SK-N-SH (cell line): ENCODE measurements around the gene SESN1. TPM values are rescaled to one million over a fixed set of nuclear protein-coding genes. Genes with fewer than 3 reads are reported as not detected.

Experiments used
- CTCF ChIA-PET: fragments of 300-600, 350-600 bp; formaldehyde crosslinking; extraction: SDS; loops from one replicate; lab custom pipeline; 2021; lab: Yijun Ruan, JAX
- POLR2A ChIA-PET: fragments of 350-600 bp; sonication (Branson Sonifier 250); formaldehyde crosslinking; extraction: SDS; loops from one replicate; lab custom pipeline; 2020; ENCODE audit warnings: antibody characterized with exemption, inconsistent platforms; lab: Yijun Ruan, JAX
- DNase-seq: peaks from one replicate; pipeline ENCODE4 v3.0.0; 2012
- H2AFZ ChIP-seq: fragments of 200-600 bp; sonication (generic); 2 replicates; pipeline ENCODE4 v1.8.1; 2016; ENCODE audit warnings: antibody characterized with exemption, mild to moderate bottlenecking, low read depth
- H3F3A ChIP-seq: fragments of 200-600 bp; sonication (generic); replicated peaks from 2 replicates; pipeline ENCODE3; 2016; ENCODE audit warnings: antibody characterized with exemption, mild to moderate bottlenecking; ENCODE audit not compliant: insufficient read depth
- H3K27ac ChIP-seq, 2 experiments: fragments of 200-500 bp in 1 of 2; fragments of 200-600 bp in 1 of 2; sonication (Bioruptor generic) in 1 of 2; sonication (generic), shearing (Covaris generic) in 1 of 2; 2 replicates each; pipeline versions ENCODE4 v1.5.1 to v1.6.1; 2014 to 2016; ENCODE audit warnings: low read depth in 2 of 2, inconsistent platforms in 1 of 2, low read length in 1 of 2, mild to moderate bottlenecking in 1 of 2, mixed read lengths in 1 of 2
- H3K27me3 ChIP-seq: fragments of 200-600 bp; sonication (generic), shearing (Covaris generic); 2 replicates; pipeline ENCODE4 v1.6.1; 2016; ENCODE audit warnings: mixed run types; ENCODE audit not compliant: insufficient read depth
- H3K36me3 ChIP-seq, 2 experiments: fragments of 200-500 bp in 1 of 2; fragments of 200-600 bp in 1 of 2; sonication (Bioruptor generic) in 1 of 2; sonication (generic) in 1 of 2; replicated peaks in 1 of 2; 2 replicates each; pipeline versions ENCODE3 to v1.5.1; 2014 to 2016; ENCODE audit warnings: low read length in 1 of 2, mild to moderate bottlenecking in 1 of 2; ENCODE audit not compliant: insufficient read depth in 2 of 2, control insufficient read depth in 1 of 2
- H3K4me1 ChIP-seq, 2 experiments: fragments of 200-500 bp in 1 of 2; fragments of 200-600 bp in 1 of 2; sonication (Bioruptor generic) in 1 of 2; sonication (generic), shearing (Covaris generic) in 1 of 2; 2 replicates each; pipeline versions ENCODE4 v1.5.1 to v1.6.1; 2014 to 2016; ENCODE audit warnings: low read depth in 1 of 2, low read length in 1 of 2, mixed run types in 1 of 2; ENCODE audit not compliant: insufficient read depth in 2 of 2, control insufficient read depth in 1 of 2
- H3K4me2 ChIP-seq: fragments of 200-600 bp; sonication (generic), shearing (Covaris generic); 2 replicates; pipeline ENCODE4 v1.6.1; 2017; ENCODE audit warnings: mixed run types
- H3K4me3 ChIP-seq, 2 experiments: fragments of 200-500 bp in 1 of 2; fragments of 200-600 bp in 1 of 2; sonication (Bioruptor generic) in 1 of 2; sonication (generic), shearing (Covaris generic) in 1 of 2; 2 replicates each; pipeline versions ENCODE4 v1.5.1 to v1.8.1; 2014 to 2016; ENCODE audit warnings: low read depth in 2 of 2, inconsistent platforms in 1 of 2, low read length in 1 of 2, mild to moderate bottlenecking in 1 of 2, mixed read lengths in 1 of 2, moderate library complexity in 1 of 2
- H3K79me2 ChIP-seq: fragments of 200-600 bp; sonication (generic); 2 replicates; pipeline ENCODE4 v1.8.1; 2017; ENCODE audit warnings: mild to moderate bottlenecking; ENCODE audit not compliant: insufficient read depth
- H3K9ac ChIP-seq: fragments of 200-600 bp; sonication (generic); 2 replicates; pipeline ENCODE4 v1.6.1; 2017; ENCODE audit warnings: mixed run types
- H3K9me2 ChIP-seq: fragments of 200-600 bp; sonication (generic); 2 replicates; pipeline ENCODE4 v1.6.1; 2017; ENCODE audit warnings: mixed run types
- H3K9me3 ChIP-seq: fragments of 200-600 bp; sonication (generic); 2 replicates; pipeline ENCODE4 v1.6.1; 2017; ENCODE audit warnings: mixed run types, mild to moderate bottlenecking, moderate library complexity
- H4K20me1 ChIP-seq: fragments of 200-600 bp; sonication (generic); 2 replicates; pipeline ENCODE4 v1.6.1; 2017; ENCODE audit warnings: mild to moderate bottlenecking, mixed run types; ENCODE audit not compliant: insufficient read depth
- CTCF ChIP-seq: fragments of 200-600 bp; sonication (generic); IDR thresholded peaks from 2 replicates; pipeline ENCODE4 v1.6.1; 2017; ENCODE audit warnings: antibody characterized with exemption, mild to moderate bottlenecking, moderate library complexity
- ELF1 ChIP-seq: IDR thresholded peaks from 2 replicates; pipeline ENCODE4 v1.4.0; 2012
- EP300 ChIP-seq, 2 experiments: IDR thresholded peaks; 2 replicates each; pipeline versions ENCODE4 v1.4.0 to v1.6.1; 2012; ENCODE audit warnings: borderline replicate concordance in 1 of 2, low read depth in 1 of 2, low read length in 1 of 2
- EZH2phosphoT487 ChIP-seq: fragments of 200-600 bp; sonication (generic); IDR thresholded peaks from 2 replicates; pipeline ENCODE4 v1.6.1; 2017; ENCODE audit warnings: low read depth, mixed run types, mild to moderate bottlenecking, antibody characterized with exemption, moderate library complexity, borderline replicate concordance
- FOSL2 ChIP-seq: IDR thresholded peaks from 2 replicates; pipeline ENCODE4 v1.4.0; 2012; ENCODE audit warnings: low read depth, mild to moderate bottlenecking, moderate library complexity, borderline replicate concordance
- FOXJ3 ChIP-seq: sonication (generic); formaldehyde crosslinking; IDR thresholded peaks from 2 replicates; pipeline ENCODE4 v1.5.1; 2020; ENCODE audit warnings: mild to moderate bottlenecking, missing genetic modification reagents
- GABPA ChIP-seq: IDR thresholded peaks from 2 replicates; pipeline ENCODE4 v1.4.0; 2012; ENCODE audit warnings: low read depth, mild to moderate bottlenecking
- GATA2 ChIP-seq: sonication (generic); formaldehyde crosslinking; IDR thresholded peaks from 2 replicates; pipeline ENCODE4 v1.5.0; 2020; ENCODE audit warnings: mild to moderate bottlenecking, missing genetic modification reagents
- JUND ChIP-seq: IDR thresholded peaks from 2 replicates; pipeline ENCODE4 v1.4.0; 2012
- MXI1 ChIP-seq: IDR thresholded peaks from 2 replicates; pipeline ENCODE4 v1.6.1; 2012; ENCODE audit warnings: mild to moderate bottlenecking, low read depth, low read length, improper control_type of control experiment
- NRF1 ChIP-seq: IDR thresholded peaks from 2 replicates; pipeline ENCODE4 v1.6.1; 2012; ENCODE audit warnings: low read depth, mild to moderate bottlenecking, low read length
- PBX3 ChIP-seq: IDR thresholded peaks from 2 replicates; pipeline ENCODE4; 2012
- POLR2AphosphoS5 ChIP-seq: IDR thresholded peaks from 2 replicates; pipeline ENCODE4 v1.6.1; 2012; ENCODE audit warnings: low read depth, low read length
- RCOR1 ChIP-seq: fragments of 150-350 bp; IDR thresholded peaks from 2 replicates; pipeline ENCODE4 v1.6.1; 2017; ENCODE audit warnings: antibody characterized with exemption, low read length
- REST ChIP-seq: IDR thresholded peaks from 2 replicates; pipeline ENCODE4 v1.6.1; 2012; ENCODE audit warnings: mild to moderate bottlenecking, low read depth, low read length, moderate library complexity
- RFX5 ChIP-seq: IDR thresholded peaks from 2 replicates; pipeline ENCODE4 v1.6.1; 2012; ENCODE audit warnings: mild to moderate bottlenecking, improper control_type of control experiment, low read length
- RXRA ChIP-seq: IDR thresholded peaks from 2 replicates; pipeline ENCODE4 v1.4.0; 2012; ENCODE audit warnings: low read depth, mild to moderate bottlenecking, borderline replicate concordance
- TCF12 ChIP-seq: IDR thresholded peaks from 2 replicates; pipeline ENCODE4 v1.4.0; 2012
- TEAD4 ChIP-seq: IDR thresholded peaks from 2 replicates; pipeline ENCODE4 v1.4.0; 2012; ENCODE audit warnings: mild to moderate bottlenecking, borderline replicate concordance; ENCODE audit not compliant: insufficient read depth
- YY1 ChIP-seq: IDR thresholded peaks from 2 replicates; pipeline ENCODE4 v1.4.0; 2012; ENCODE audit warnings: low read depth, mild to moderate bottlenecking
- WGBS: methylation state at CpG from one replicate; pipeline ENCODE4 v1.1.6; 2017; ENCODE audit warnings: low lambda C conversion rate; 5-methylcytosine and 5-hydroxymethylcytosine counted together
- polyA plus RNA-seq, 3 experiments: library from polyadenylated mRNA; depleted of rRNA; stranded (reverse); fragments of >200 nt; gene quantifications; 2 replicates each; pipeline ENCODE4 v1.2.3, GENCODE V29; 2012
- TF ChIP-seq, protein P1 (sequence below): fragments of 150-350 bp; IDR thresholded peaks from 2 replicates; pipeline ENCODE4 v1.6.1; 2016; ENCODE audit warnings: mild to moderate bottlenecking, low read depth, low read length
- TF ChIP-seq, protein P2 (sequence below): IDR thresholded peaks from 2 replicates; pipeline ENCODE4 v1.4.0; 2012; ENCODE audit warnings: low read depth
- TF ChIP-seq, protein P3 (sequence below): IDR thresholded peaks from 2 replicates; pipeline ENCODE4 v1.4.0; 2012; ENCODE audit warnings: low read depth, borderline replicate concordance
- TF ChIP-seq, protein P4 (sequence below): fragments of 150-350 bp; IDR thresholded peaks from 2 replicates; pipeline ENCODE4 v1.6.1; 2017; ENCODE audit warnings: antibody characterized with exemption, low read length, low read depth, borderline replicate concordance

Gene SESN1
- polyA plus RNA-seq, 1 of the 3 experiments (the other 2 are of a cell fraction) = 13.1 TPM

DNA sequence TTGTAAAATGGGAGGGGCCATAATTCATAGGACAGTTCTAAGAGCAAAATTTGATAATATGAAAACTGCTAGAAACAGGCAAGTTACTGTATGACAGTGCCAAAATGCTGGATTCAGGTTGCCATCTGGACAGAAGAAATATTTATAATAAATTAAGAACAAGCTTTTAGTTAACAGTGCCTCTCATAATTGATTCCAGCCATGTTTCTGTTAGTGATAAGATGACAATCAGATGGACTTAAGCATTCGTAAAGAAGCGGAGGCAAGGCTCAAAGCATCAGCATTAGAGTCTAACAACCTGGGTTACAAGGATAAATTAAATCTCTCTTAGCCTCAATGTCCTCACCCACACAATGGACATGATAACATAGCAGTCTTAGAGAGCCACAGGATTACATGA, 61.0 kb downstream of the SESN1 start:
- Histone ChIP-seq H4K20me1 (no peaks in the 10 kb centered on the region), H3K9me2 (no peaks in the 10 kb centered on the region), H2AFZ (no peak overlapping the region), H3K27me3 (no peaks in the 10 kb centered on the region), H3K27ac (no peak overlapping the region), H3K36me3 (no peaks in the 10 kb centered on the region), H3F3A (no peaks in the 10 kb centered on the region), H3K4me2 (no peak overlapping the region), H3K79me2 (no peaks in the 10 kb centered on the region), H3K4me3 (no peak overlapping the region), H3K4me1 (peaks cover 0 to 9% of the 10 kb centered on the region in 2 experiments; a peak in 1 of 4 replicates), H3K9me3 (no peaks in the 10 kb centered on the region), H3K9ac (no peak overlapping the region)
- ChIA-PET POLR2A (no interaction called here), CTCF (interaction anchor here (0.7 to 1.3 kb wide), 2 partner anchors 9 to 19 kb away, joined by 3 read pairs; no protein-coding TSS in a partner anchor)
- WGBS = 86% methylated on average over 2 of the region's 2 CpGs
- peak; percentile 55 for DNase-seq
- no peak for TF ChIP-seq CTCF
- TF ChIP-seq, protein P1, sequence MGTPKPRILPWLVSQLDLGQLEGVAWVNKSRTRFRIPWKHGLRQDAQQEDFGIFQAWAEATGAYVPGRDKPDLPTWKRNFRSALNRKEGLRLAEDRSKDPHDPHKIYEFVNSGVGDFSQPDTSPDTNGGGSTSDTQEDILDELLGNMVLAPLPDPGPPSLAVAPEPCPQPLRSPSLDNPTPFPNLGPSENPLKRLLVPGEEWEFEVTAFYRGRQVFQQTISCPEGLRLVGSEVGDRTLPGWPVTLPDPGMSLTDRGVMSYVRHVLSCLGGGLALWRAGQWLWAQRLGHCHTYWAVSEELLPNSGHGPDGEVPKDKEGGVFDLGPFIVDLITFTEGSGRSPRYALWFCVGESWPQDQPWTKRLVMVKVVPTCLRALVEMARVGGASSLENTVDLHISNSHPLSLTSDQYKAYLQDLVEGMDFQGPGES = no peak
- TF ChIP-seq PBX3 = no peak
- TF ChIP-seq RFX5 = no peak
- TF ChIP-seq, protein P2, sequence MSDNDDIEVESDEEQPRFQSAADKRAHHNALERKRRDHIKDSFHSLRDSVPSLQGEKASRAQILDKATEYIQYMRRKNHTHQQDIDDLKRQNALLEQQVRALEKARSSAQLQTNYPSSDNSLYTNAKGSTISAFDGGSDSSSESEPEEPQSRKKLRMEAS = no peak
- no peak for TF ChIP-seq TEAD4
- TF ChIP-seq JUND = no peak
- peak; percentile 86 for TF ChIP-seq RCOR1
- TF ChIP-seq EP300 (IDR thresholded peaks at IDR 0.05; ENCODE audit: borderline replicate concordance in 1 of 2, low read depth in 1 of 2, low read length in 1 of 2) = peak in 1 of 2 experiments; percentile 79; a peak in 2 of 4 replicates
- TF ChIP-seq ELF1 = no peak
- TF ChIP-seq REST = no peak
- no peak for TF ChIP-seq GABPA
- TF ChIP-seq TCF12 = peak; percentile 24; the same call in 1 of the 2 replicates
- TF ChIP-seq, protein P3, sequence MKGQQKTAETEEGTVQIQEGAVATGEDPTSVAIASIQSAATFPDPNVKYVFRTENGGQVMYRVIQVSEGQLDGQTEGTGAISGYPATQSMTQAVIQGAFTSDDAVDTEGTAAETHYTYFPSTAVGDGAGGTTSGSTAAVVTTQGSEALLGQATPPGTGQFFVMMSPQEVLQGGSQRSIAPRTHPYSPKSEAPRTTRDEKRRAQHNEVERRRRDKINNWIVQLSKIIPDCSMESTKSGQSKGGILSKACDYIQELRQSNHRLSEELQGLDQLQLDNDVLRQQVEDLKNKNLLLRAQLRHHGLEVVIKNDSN = no peak
- TF ChIP-seq, protein P4, sequence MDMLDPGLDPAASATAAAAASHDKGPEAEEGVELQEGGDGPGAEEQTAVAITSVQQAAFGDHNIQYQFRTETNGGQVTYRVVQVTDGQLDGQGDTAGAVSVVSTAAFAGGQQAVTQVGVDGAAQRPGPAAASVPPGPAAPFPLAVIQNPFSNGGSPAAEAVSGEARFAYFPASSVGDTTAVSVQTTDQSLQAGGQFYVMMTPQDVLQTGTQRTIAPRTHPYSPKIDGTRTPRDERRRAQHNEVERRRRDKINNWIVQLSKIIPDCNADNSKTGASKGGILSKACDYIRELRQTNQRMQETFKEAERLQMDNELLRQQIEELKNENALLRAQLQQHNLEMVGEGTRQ = no peak
- TF ChIP-seq EZH2phosphoT487 = no peak
- no peak for TF ChIP-seq FOSL2
- no peak; the same call in 1 of the 2 replicates for TF ChIP-seq MXI1
- peak; percentile 88 for TF ChIP-seq GATA2 (CRISPR knock-in tag)
- TF ChIP-seq FOXJ3 (CRISPR knock-in tag) = no peak
- no peak for TF ChIP-seq RXRA
- TF ChIP-seq POLR2AphosphoS5 = no peak
- TF ChIP-seq YY1 = no peak
- no peak for TF ChIP-seq NRF1
